ENCODE measurements around the gene RNF152.
"Not testable (repeated sequence)": the region's sequence is repeated elsewhere in the genome, so short reads cannot be mapped to it uniquely, and the experiment has no call there.

RNF152 gene

DNA sequence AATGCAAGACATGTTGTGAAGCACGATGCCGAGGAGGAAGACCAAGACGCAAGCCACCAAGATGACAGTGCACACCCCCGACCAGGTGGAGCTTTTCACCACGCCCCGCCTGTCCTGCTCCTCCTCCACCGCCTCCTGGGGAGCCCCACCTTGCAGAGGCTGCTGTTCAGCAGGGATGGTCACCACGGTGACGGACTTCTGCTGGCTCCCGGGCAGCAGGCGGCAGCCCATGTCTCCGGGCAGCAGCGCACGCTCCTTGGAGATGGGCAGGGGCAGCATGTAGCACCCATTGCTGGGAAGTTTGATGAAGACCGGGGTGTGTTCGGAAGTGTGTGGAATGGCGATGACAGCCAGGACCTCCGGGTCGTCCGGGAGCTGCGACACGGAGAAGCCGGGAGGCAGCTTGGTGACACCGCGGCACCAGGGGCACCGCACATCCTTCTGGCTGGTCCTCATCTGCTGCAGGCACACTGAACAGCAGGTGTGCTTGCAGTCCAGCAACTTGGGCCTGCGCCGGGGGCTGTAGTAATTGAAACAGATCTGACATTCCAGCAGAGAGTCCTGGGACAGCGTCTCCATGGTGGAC, 76.8 kb downstream of the RNF152 start:
- peak in 1 of 3 experiments; percentile 27 for DNase-seq

GRCh38 chr18:61808286-61808685, 84.5 kb downstream of the RNF152 start:
- peak in 1 of 3 experiments; percentile 48 for DNase-seq

GRCh38 chr18:61803393-61803792, 89.4 kb downstream of the RNF152 start:
- DNase-seq, result no peak

GRCh38 chr18:61797696-61798590, 94.9 kb downstream of the RNF152 start:
- DNase-seq, result peak; percentile 41 to 85 (median 54)

GRCh38 chr18:61791031-61791430, 101.8 kb downstream of the RNF152 start:
- DNase-seq, result peak in 1 of 3 experiments; percentile 56

- not testable (repeated sequence) for DNase-seq
Measured at GRCh38 chr18:61787011-61787670, 105.7 kb downstream of the RNF152 start.

DNA sequence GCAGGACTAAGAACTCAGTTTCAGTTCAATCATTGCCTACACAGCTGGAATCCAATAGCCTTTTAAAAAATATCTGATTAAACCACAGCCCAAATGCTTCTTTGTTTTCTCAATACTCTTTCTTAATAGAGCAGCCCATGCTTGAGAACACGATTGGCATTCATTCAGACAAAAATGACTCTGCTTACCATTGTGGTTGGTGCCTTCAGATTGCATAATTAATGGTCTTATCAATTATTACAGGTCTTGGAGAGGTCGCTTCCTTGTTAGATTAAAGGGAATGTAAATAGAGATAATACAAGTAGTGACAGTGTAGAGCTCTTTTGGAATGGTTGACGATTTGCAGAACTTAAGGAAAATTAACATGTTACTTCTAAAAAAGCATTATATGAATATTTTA, 107.2 kb downstream of the RNF152 start:
- no peak for DNase-seq

DNA sequence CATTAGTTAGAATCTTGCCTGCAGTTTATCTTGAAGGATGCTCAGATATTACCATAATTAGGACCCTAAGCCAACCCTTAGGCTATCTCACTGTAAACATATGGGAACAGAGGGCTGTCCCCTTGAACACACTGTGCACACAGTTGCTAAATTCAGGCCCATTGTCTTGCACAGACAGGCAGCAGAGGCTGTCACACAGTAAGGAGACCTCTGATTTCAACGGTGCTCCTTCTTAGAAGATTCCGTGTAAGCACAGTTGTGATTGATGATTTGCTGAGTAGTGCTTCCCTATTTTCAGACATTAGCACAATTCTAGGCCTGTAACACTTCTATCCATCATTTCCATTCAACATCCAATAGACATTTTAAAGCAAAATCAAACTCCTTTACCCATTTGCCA, 108.0 kb downstream of the RNF152 start:
- DNase-seq, result peak in 1 of 3 experiments; percentile 34

- DNase-seq, result no peak
Measured at GRCh38 chr18:61782545-61782944, 110.3 kb downstream of the RNF152 start.

DNA sequence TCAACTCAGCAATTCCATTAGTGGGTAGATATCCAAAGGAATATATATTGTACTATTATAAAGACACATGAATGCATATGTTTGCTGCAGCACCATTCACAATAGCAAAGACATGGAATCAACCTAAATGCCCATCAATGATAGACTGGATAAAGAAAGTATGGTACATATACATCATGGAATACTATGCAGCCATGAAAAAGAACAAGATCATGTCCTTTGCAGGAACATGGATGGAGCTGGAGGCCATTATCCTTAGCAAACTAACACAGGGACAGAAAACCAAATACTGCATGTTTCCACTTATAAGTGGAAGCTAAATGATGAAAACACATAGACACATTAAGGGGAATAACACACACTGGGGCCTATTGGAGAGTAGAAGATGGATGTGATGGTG, 116.6 kb downstream of the RNF152 start:
- not testable (repeated sequence) for DNase-seq

DNA sequence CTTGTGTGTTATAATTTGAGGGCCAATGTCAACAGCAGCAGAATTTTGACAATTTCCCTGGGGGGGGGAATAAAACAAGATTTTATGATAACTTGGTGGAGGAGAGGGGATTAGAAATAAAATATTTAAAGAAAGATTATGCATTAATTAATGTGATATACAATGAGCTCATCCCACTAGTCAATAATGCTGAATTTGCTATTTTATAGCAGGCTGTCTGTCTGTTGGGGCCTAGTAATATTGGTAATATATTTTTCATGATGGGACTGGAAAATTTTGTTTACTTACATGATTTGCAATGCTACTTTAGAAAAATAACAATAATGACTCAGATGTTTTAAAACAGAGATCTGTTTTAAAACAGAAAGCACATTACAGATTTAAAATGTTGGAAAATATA, 118.0 kb downstream of the RNF152 start:
- no peak for DNase-seq

DNA sequence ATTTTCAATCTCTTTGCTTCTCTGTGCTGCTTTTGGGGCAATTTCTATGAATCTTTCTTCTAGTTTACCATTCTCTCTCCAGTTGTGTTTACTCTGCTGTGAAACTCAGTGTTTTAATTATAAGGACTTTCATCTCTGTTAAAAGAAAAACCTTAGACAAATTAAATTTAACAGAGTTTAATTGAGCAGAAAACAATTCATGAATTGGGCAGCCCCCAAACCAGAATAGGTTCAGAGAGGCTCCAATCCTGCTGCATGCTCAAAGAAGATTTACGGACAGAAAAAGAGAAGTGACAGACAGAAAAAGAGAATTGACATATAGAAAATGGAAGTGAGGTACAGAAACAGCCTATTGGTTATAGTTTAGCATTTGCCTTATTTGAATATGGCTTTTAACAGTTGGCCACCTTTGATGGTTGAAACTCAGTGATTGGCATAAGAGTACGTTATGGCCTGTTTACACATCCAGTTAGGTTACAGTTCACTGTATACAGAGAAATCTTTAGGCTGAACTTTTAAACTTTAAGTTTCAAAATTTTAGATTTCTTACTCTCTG, 120.4 kb downstream of the RNF152 start:
- DNase-seq, result no peak

- DNase-seq, result no peak
Measured at GRCh38 chr18:61771861-61772260, 120.9 kb downstream of the RNF152 start.

GRCh38 chr18:61770279-61770678, 122.5 kb downstream of the RNF152 start:
- no peak for DNase-seq

GRCh38 chr18:61766266-61766884, 126.4 kb downstream of the RNF152 start:
- DNase-seq, result no peak

GRCh38 chr18:61765097-61765496, 127.7 kb downstream of the RNF152 start:
- DNase-seq, result no peak

DNA sequence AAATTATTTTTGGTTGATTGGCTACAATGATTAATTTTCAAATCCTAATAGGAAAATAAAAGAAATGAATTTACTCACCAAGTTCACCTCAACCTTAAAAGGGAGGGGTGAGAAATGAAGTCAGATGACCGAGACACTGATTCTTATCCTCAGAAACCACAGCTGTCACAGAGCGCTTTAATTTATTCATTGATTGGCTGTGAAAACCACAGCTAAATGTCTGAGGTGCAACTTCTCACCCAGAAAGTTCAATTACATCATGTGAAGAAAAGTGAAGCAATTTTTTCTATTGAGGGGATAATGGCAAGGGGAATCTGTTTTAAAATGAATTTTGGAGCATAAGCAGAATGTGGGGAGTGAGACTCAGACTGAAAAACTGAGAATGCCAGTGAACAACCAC, 128.4 kb downstream of the RNF152 start:
- no peak for DNase-seq

GRCh38 chr18:61761875-61762274, 130.9 kb downstream of the RNF152 start:
- no peak for DNase-seq
